ENCODE results near the gene PSPC1. TPM values are rescaled to one million over a fixed set of nuclear protein-coding genes. Genes with fewer than 3 reads are reported as not detected.
"Not testable (repeated sequence)": the region's sequence is repeated elsewhere in the genome, so short reads cannot be mapped to it uniquely, and the experiment has no call there.

Gene PSPC1
- total RNA-seq, 2 donors from 2014 or later: 36.5 to 46.3 TPM

DNA sequence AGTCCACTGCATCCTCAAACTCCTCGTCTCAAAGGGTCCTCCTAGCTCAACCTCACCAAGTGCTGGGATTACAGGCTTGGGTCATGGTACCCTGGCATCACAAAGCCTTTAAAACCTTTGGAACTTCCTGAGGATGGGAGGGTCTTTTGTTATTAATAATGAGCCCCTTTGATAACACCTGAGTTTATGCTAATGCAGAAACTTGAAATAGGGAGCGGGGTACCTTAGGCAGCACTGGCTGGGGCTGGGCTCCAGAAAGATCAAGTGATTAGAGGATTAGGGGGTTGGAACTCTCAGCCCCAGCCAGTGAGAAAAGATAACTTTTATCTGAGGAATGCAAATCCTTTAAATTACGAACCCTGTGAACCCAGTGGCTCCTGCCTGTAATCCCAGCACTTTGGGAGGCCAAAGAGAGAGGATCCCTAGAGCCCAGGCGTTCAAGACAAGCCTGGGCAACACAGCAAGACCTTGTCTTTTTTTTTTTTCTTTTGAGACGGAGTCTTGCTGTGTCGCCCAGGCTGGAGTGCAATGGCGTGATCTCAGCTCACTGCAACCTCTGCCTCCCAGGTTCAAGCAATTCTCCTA is 9.3 kb upstream of the PSPC1 start:
- Histone ChIP-seq H3K9ac (ENCODE audit: low read depth in 2 of 2, low read length in 2 of 2) (no peak overlapping the region), H3K9me3 (no peaks in the 10 kb centered on the region), H3K4me1 (no peaks in the 10 kb centered on the region), H3K4me3 (no peak overlapping the region), H3K36me3 (no peaks in the 10 kb centered on the region), H3K27me3 (no peaks in the 10 kb centered on the region), H3K27ac (no peak overlapping the region)
- TF ChIP-seq, protein P1, sequence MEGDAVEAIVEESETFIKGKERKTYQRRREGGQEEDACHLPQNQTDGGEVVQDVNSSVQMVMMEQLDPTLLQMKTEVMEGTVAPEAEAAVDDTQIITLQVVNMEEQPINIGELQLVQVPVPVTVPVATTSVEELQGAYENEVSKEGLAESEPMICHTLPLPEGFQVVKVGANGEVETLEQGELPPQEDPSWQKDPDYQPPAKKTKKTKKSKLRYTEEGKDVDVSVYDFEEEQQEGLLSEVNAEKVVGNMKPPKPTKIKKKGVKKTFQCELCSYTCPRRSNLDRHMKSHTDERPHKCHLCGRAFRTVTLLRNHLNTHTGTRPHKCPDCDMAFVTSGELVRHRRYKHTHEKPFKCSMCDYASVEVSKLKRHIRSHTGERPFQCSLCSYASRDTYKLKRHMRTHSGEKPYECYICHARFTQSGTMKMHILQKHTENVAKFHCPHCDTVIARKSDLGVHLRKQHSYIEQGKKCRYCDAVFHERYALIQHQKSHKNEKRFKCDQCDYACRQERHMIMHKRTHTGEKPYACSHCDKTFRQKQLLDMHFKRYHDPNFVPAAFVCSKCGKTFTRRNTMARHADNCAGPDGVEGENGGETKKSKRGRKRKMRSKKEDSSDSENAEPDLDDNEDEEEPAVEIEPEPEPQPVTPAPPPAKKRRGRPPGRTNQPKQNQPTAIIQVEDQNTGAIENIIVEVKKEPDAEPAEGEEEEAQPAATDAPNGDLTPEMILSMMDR (IDR thresholded peaks at IDR 0.05): no peak
- intact Hi-C loops (cut with DNase I): no loop called here
- no peak for DNase-seq

DNA sequence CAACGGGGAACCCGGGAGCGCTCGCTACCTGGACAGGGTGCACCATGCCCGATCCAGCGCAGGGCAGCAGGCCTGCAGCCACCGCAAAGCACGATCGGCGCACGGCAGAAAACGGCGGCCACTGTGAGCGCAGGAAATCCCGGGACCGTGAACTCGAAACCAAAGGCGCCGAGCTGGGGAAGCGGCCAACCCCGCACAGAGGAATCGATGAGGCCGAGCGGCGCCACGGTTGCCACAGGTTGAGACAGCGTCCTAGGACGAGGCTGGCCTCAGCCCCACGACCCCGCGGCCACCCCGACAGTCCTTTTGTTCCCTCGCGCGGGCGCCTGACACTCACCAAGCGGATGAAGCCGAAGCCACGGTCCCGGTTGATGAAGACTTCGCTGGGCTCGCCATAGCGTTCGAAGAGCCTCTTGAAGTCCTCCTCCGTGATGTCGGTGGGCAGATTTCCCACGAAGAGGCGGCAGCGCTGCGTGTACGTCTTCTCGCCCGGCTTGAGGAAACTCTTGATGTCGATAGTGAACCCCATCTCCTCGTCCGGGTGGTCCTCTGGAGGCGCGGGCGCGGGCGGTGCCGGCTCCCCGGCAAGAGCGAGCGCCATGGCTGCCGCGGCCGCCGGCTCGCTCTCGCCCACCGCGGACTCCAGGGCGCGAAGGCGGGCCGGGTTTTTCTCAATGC is 557 bp downstream of the PSPC1 start:
- intact Hi-C loops (cut with DNase I): loop anchor here (10.0 kb wide), 1 partner anchor 83 kb away; the partner anchor contains the start of gene ZMYM5
- Histone ChIP-seq H3K36me3 (no peaks in the 10 kb centered on the region), H3K27me3 (no peaks in the 10 kb centered on the region), H3K4me3 (peak overlapping the region; percentile 97), H3K9ac (ENCODE audit: low read depth in 2 of 2, low read length in 2 of 2) (peak overlapping the region; percentile 71 to 95), H3K4me1 (no peaks in the 10 kb centered on the region), H3K9me3 (no peaks in the 10 kb centered on the region), H3K27ac (peak overlapping the region; percentile 97)
- peak; percentile 46 for DNase-seq
- TF ChIP-seq, protein P1 (IDR thresholded peaks at IDR 0.05): no peak

DNA sequence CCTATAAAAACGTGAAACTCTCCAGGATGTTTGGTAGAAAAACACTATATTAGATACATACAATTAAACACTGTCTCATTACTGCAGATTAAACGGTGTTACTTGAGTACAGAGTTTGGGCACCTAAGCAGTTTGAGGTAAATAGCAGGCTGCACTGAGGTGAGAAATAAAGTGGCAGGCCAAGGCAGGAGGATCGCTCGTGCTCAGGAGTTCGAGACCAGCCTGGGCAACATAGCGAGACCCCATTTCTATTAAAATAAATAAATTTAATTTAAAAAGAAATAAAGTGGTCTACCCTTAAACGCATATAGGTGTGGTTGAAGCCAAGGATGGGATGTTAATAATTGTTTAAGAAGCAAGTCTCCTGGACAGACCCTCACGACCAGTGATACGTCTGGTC is 1.2 kb downstream of the PSPC1 start:
- H3K4me3 ChIP-seq: peak overlapping the region; percentile 97
- H3K9me3 ChIP-seq: no peaks in the 10 kb centered on the region
- DNase-seq: no peak
- TF ChIP-seq, protein P1 (IDR thresholded peaks at IDR 0.05): no peak
- no peaks in the 10 kb centered on the region for H3K27me3 ChIP-seq
- H3K27ac ChIP-seq: no peak overlapping the region
- no peaks in the 10 kb centered on the region for H3K36me3 ChIP-seq
- H3K9ac ChIP-seq (ENCODE audit: low read depth in 2 of 2, low read length in 2 of 2): peak overlapping the region; percentile 71 to 95
- intact Hi-C loops (cut with DNase I): loop anchor here (10.0 kb wide), 1 partner anchor 83 kb away; the partner anchor contains the start of gene ZMYM5
- H3K4me1 ChIP-seq: no peaks in the 10 kb centered on the region

DNA sequence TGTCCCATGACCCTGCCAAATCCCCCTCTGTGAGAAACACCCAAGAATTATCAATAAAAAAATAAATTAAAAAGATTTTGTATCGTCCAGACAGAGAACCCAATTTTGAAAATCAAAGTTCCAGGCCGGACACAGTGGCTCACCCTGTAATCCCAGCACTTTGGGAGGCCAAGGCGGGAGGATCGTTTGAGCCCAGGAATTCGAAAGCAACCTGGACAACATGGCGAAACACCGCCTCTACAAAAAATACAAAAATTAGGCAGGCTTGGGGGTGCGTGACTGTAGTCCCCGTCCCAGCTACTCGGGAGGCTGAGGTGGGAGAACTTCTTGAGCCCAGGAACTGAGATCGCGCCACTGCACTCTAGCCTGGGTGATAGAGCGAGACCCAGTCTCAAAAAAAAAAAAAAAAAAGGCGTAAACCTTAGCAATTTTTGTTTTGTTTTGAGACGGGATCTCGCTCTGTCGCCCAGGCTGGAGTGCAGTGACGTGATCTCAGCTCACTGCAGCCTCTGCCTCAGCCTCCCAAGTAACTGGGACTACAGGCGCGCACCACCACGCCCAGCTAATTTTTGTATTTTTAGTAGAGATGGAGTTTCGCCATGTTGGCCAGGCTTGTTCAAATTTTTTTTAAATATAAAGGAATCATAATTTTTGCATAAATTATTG is 1.9 kb downstream of the PSPC1 start:
- DNase-seq, H3K27ac ChIP-seq: not testable (repeated sequence)

DNA sequence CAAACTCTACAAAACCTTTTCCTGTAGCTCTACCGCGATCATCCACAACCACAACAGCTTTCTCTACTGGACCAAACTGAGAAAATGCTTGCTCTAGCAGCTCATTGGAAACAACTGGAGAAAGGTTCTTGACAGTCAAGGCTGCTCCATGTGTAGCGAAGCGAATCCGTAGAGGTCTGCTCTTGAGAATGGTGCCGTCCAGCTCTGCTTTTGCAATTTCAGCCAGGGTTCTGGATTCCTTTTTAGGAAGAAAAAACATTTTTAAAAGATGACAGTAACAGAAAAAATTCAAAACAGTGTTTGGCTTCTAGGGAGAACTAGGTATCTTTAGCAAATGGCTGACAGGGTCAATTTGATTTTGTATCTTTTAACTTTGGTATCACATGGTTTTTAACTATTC is 10.4 kb downstream of the PSPC1 start:
- no peak for DNase-seq
- Histone ChIP-seq H3K27me3 (no peaks in the 10 kb centered on the region), H3K27ac (no peak overlapping the region), H3K4me3 (no peak overlapping the region), H3K4me1 (no peaks in the 10 kb centered on the region), H3K9me3 (no peaks in the 10 kb centered on the region), H3K9ac (ENCODE audit: low read depth in 2 of 2, low read length in 2 of 2) (no peak overlapping the region), H3K36me3 (peaks cover 5% of the 10 kb centered on the region)
- intact Hi-C loops (cut with DNase I): no loop called here
- TF ChIP-seq, protein P1 (IDR thresholded peaks at IDR 0.05): no peak

More for the DNA sequence above, 1.9 kb downstream of the PSPC1 start:
- not testable (repeated sequence) for H3K27me3 ChIP-seq; H3K4me1 ChIP-seq; H3K9me3 ChIP-seq; H3K9ac ChIP-seq (ENCODE audit: low read depth in 2 of 2, low read length in 2 of 2); H3K36me3 ChIP-seq
- intact Hi-C loops (cut with DNase I): loop anchor here (10.0 kb wide), 1 partner anchor 84 kb away; the partner anchor contains the start of gene ZMYM5
- peak overlapping the region; percentile 97 for H3K4me3 ChIP-seq
